Upper lobe of left lung (tissue), 4 donors: Measurements from ENCODE around the gene IVNS1ABP.

Experiments
- EP300 ChIP-seq, 4 donors: sonication (generic); formaldehyde crosslinking; IDR thresholded peaks; one replicate each; pipeline ENCODE4 v1.5.1; 2017; ENCODE audit warnings: antibody characterized with exemption in 4 of 4, control low read depth in 2 of 4
- POLR2A ChIP-seq, 4 donors: fragments of 450-650 bp; IDR thresholded peaks; one replicate each; pipeline ENCODE4 v1.5.1; 2016 to 2017; ENCODE audit warnings: antibody characterized with exemption in 4 of 4, mild to moderate bottlenecking in 2 of 4
- POLR2AphosphoS5 ChIP-seq, 2 donors: sonication (generic); formaldehyde crosslinking; IDR thresholded peaks; one replicate each; pipeline ENCODE4 v1.5.1; 2017; ENCODE audit warnings: antibody characterized with exemption in 2 of 2
- TF ChIP-seq, protein P1 (sequence below), 6 experiments: fragments of 450-650 bp in 4 of 6; fragments of 200-600 bp in 2 of 6; sonication (generic) in 2 of 6; IDR thresholded peaks; one replicate each; pipeline ENCODE4 v1.5.1; 2016 to 2019; ENCODE audit warnings: antibody characterized with exemption in 6 of 6

DNA sequence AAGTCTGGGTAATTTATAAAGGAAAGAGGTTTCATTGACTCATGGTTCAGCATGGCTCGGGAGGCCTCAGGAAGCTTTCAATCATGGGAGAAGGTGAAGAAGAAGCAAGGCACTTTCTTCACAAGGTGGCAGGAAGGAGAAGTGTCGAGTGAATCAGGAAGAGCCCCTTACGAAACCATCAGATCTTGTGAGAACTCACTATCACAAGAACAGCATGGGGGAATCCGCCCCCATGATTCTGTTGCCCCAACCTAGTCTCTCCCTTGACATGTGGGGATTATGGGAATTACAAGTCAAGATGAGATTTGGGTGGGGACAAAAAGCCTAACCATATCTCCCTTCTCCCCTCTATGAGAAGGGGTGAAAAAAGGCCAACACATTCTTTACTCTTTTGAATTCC is 11.2 kb upstream of the IVNS1ABP start:
- TF ChIP-seq, protein P1, sequence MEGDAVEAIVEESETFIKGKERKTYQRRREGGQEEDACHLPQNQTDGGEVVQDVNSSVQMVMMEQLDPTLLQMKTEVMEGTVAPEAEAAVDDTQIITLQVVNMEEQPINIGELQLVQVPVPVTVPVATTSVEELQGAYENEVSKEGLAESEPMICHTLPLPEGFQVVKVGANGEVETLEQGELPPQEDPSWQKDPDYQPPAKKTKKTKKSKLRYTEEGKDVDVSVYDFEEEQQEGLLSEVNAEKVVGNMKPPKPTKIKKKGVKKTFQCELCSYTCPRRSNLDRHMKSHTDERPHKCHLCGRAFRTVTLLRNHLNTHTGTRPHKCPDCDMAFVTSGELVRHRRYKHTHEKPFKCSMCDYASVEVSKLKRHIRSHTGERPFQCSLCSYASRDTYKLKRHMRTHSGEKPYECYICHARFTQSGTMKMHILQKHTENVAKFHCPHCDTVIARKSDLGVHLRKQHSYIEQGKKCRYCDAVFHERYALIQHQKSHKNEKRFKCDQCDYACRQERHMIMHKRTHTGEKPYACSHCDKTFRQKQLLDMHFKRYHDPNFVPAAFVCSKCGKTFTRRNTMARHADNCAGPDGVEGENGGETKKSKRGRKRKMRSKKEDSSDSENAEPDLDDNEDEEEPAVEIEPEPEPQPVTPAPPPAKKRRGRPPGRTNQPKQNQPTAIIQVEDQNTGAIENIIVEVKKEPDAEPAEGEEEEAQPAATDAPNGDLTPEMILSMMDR (IDR thresholded peaks at IDR 0.05), result no peak
- TF ChIP-seq POLR2AphosphoS5 (IDR thresholded peaks at IDR 0.05) (no peak), POLR2A (IDR thresholded peaks at IDR 0.05) (no peak), EP300 (IDR thresholded peaks at IDR 0.05) (no peak)
